Stimulated activated CD8-positive, alpha-beta memory T cell treated with anti-CD3 and anti-CD28 coated beads, Interleukin-15, amount 100 ng/mL, for 24 hours (primary cell): Measurements from ENCODE around the gene GSK3A.
A peak's percentile ranks its signal among the peaks of the same experiment; 100 is the strongest.
"Not testable (repeated sequence)": the region's sequence is repeated elsewhere in the genome, so short reads cannot be mapped to it uniquely, and the experiment has no call there.

Experiments used
- DNase-seq: peaks from one replicate; pipeline ENCODE4 v3.0.0-alpha.2; 2020; ENCODE audit warnings: low read depth

GSK3A gene

DNA sequence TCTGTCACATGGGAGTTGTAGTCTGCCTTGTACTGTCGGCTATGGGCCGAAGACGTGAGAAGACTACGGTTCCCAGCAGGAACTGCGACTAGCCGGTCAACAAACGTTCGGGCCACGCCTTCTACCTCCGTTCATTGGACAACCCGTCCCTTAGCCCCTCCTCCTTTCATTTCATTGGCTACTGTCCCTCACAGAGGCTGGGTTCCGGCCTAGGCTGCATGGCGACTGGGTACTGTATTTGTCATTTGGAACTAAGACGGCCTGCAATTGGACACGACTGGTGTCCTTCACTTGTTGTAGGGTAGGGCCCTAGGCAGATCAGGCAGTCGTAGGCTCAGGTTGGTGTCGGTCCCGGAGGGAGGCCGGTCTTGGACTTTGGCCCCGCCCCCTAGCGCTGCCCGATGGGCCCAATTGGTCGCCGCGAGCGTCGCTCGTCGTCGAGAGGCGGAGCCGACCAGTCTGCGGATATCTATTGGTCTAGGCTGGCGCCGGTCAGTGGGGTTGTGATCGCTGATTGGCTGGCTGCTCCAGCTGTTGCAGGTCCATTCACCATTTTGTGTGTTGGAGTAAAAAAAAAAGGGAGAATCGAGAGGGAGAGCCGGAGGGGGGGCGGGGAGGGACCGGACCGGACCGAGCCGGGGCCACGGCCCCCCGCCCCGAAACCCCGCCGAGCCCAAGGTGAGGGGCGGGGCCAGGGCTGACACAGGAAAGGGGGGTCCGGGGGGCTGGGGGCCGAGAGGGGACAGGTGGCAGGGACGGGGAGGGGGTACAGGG is 26.5 kb upstream of the GSK3A start, which contains the start of gene CIC:
Gene CIC (plus strand): TSS at position 549 of the 774 bp plus-strand sequence. CDS start 2,532 bp downstream, outside the sequence.
- peak; percentile 95 for DNase-seq

DNA sequence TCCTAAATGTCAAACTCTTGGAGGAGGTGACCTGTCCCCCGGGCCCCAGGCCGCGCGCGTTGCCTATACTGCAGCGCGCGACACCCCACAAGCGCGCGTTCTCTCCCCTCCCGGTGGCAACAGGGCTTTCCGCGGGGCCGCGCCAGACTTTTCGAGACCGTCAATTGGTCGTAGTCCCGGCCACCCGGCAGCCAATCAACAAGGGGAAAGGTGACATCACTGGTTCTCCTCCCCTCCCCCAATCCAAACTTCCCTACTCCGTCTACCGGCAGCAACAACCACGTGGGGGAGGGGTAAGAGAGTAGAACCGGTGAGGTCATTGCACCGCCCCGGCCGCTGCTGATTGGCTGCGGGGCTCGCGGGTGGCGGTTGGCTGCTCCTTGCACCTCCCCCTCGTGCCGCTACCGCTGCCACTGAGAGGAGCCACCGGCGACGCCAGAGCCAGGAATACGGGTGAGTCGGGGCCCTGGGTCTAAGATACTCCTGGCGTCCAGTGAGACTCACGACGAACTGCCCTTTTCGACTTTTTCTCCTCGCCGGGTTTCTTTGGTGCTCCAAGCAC is 25.8 kb upstream of the GSK3A start:
- peak; percentile 89 for DNase-seq

DNA sequence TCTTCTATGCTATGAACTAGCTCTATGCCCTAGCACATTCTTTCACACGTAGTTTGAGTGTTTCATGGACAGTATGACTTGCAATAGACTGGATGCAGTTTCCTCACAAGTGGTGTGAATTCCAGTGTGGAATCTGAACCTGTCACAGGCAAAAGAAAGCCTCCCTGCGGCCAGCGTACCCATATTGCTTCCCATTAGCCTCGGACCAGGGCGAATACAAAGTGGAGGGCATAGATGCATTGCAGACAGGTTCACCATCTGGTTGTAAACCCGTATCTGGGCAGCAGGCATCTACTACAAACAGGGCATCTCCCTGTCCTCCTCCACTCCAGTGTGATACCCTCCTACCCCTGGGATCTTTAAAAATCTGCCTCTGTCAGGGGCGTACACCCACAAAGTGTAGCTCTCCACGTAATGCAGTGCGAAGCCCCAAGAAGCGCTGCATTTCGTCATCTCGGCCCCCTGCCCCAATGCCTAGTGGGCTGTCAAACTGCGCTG is 25.3 kb upstream of the GSK3A start:
- DNase-seq, result no peak

DNA sequence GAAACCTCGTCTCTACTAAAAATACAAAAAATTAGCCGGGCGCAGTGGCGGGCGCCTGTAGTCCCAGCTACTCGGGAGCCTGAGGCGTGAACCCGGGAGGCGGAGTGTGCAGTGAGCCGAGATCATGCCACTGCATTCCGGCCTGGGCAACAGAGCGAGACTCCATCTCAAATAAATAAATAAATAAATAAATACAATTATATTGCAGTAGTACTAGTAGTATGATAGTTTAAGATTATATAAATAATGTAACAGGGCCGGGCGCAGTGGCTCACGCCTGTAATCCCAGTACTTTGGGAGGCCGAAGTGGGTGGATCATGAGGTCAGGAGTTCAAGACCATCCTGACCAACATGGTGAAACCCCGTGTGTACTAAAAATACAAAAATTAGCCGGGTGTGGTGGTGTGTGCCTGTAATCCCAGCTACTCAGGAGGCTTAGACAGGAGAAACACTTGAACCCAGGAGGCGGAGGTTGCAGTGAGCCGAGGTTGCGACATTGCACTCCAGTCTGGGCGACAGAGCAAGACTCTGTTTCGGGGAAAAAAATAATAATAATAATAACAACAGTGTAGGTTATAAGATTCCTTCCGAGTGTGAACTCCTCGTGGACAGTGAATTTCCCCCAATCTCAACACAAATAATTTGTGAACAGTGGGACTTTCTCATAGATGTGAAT is 24.7 kb upstream of the GSK3A start:
- DNase-seq, result not testable (repeated sequence)

DNA sequence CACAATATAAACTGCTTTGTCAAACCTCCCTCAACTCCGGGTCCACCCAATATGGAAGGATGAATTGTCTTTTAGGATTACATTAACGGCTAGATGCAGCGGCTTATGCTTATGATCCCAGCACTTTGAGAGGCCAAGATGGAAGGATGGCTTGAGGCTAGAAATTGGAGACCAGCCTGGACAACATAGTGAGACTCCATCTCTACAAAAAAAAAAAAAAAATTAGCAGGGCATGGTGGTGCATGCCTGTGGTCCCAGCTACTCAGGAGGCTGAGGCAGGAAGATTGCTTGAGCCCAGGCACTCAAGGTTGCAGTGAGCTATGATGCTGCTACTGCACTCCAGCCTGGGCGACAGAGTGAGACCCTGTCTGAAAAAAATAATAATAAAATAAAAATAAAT is 23.7 kb upstream of the GSK3A start:
- not testable (repeated sequence) for DNase-seq

DNA sequence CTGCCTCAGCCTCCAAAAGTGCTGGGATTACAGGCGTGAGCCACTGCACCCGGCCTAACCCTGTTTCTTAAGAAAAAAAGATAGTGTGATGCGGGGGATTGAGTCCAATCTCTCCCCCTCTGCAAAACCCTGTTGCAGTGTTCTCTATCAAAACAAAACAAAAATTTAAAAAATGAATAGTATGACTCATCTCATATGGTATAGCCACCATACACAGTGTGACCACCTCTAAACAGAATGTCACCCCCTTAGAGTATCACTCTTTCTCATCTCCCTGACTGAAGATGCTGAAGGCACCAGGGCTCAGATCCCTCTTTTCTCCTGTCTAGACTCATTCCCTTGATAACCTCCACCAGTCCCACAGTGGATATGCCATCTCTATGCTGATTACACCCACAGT is 19.4 kb upstream of the GSK3A start:
- no peak for DNase-seq

DNA sequence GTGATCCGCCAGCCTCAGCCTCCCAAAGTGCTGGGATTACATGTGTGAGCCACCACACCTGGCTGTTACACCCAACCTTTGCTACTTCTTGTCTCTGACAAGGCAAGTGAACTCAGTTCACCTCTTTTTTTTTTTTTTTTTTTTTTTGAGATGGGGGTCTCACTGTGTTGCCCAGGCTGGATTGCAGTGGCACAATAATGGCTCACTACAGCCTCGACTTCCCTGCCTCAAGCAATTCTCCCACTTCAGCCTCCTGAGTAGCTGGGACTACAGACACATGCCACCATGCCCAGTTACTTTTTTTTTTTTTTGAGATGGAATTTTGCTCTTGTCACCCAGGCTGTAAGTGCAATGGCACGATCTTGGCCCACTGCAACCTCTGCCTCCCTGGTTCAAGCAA is 15.4 kb upstream of the GSK3A start:
- DNase-seq, result not testable (repeated sequence)

DNA sequence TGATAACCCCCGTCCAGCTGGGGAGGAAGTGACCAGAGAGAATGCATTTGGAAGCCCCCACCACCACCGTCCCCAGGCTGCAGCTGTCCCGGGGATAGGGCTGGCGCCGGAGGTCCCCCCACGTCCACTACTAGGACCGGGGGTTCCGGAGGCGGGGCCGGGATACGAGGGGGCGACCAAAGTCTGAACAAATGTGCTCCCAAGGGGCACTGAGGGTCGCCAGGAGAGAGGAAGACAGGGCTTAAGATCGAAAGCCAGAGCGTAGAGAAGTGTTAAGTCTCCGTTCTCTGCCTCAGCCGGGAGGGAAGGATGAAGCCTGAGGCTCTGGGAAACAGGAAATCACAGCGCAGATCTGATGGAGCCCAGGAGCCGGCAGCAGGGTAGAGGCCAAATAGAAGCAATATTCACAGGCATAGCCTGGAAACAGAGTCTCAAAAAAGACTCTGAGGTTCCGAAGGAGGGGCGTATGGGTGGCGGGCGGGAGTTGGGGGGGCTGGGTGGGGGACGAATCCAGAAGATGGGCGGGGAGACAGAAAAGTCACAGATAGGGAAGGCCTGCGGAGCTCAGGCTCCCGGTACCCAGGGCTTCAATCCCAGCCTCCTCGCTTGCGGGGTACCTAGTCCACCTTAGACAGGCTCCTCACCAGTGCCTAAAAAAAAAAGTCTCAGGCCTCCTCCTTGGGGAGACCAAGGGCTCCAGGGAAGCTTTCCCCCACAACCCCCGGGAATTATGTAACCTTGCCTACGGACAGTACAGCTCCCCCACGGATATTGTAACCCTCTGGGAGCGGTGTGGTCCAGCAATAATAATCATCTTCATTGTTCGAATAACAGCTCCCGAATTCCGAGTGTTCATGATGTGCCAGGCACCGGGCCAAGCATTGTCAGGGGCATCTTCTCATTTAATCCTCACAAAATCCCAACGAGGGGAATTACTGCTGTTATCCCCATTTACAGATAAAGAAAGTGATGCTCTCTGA is 13.7 kb upstream of the GSK3A start:
- DNase-seq, result no peak

DNA sequence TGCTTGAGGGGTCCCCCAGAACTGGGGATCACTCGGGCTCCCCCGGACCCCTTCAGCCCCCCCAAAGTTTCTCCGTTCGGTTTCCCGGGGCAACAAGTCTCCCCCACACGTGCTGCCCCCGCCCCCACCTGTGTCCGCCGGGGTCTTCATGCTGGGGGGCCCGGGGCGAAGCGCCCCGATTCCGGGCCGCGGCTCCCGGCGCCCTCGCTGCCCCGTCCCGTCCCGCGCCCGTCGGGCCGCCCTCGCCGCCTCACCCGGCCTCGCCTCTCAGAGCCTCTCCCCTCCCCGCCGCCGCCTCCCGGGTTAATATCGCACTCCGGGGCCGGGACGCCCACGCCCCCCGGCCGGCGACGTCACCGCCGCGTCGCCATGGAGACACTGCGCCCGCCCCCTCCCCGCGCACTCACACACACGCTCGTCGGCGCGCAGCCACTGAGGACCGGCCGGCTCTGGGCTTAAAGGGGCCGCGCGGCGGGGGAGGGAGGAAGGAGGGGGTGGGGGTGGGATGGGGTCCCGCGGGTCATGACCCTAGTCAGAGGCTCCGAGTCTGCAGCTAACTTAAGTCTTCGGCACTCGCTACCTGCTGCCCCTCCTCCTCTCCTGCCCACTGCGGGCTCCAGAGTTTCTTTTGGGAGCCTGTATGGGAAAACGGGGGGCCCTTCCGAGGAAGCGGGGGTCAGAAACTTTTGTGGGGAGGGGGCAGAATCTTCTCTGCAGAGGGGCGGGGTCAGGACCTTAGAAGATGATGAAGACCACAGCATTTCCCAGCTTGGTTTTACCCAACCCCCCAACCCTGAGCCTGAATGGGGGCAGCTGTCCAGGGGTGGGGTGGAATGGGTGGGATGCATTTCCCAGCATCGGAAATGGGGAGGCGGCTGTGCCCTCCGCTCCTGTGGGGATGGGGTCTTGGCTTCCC is 12.7 kb upstream of the GSK3A start, which contains the start of gene ERF:
Gene ERF (minus strand): TSS at position 279 of the 916 bp plus-strand sequence. CDS start 129 bp downstream, at position 150.
- peak; percentile 88 for DNase-seq

DNA sequence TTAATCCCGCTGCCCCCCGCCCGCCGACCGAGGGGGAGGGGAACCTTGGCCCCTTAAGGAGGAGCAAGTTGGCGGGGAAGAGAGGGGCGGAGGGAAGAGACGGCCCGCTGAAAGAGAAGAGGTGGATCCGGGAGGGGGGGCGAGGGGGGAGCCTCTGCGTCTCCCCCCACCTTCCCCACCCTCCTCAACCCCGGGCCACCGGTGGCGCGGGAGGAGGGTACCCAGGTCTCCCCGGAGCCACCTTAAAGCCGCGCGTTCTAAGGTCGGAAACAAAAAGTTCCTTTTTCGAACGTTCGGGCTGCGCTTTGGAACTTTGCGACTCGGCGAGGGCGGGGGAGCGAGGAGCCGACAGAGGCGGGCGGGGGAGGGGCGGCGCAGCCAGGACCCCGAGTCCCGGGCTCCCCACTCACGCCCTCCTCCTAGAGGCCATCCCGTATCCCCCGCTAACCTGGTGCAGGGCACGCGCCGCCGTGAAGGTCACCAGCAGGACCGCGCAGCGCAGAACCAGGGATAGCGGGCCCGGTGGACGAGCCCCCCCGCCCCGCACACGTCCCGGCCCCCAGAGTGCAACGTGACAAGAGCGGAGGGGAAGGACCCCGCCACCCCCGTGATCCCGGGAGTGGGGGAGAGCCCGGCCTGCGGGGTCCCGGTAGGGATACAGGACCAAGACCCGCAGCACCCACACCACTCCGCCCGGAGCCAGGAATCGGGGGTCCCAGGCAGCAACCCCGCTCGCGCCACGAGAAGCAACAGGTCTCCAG is 11.9 kb upstream of the GSK3A start:
- DNase-seq, result peak; percentile 45

DNA sequence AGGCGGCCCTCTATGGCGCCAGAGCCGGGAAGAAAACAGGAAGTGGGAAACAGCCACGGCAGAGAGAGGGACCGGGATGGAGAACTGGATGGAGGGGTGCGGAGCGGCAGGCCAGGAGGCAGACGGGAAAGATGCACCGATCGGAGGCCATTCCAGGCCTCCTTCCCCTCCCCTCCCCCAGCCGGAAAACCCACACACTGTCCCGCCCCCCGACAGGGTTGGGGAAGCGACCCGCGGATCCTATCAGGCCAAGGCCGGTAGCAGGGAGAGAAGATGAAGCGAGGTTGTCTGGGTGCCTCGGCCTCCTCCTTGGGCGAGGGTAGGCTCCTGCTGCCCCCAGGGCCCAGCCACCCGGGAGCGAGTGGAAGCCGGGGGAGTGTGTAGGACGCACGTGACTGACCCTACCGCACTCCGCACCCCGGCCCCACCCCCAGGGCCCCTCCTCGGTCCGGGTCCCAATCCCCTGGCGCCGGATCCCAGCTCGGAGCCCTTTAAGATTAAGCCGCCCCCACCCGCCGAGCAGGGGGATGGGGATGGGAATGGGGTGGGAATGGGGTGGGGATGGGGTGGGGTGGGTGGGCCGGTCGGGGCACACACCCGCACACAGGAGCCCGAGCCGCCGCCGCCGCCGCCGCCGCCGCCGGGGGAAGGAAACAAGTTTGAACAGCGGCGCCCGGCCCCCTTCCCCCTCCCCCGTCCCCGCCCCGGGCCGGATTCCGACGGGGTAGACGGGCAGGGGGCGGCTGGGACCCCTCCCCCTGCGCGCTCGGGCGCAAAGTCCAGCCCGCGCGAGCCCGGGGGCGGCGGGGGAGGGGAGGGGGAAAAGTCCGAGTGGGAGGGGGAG is 11.1 kb upstream of the GSK3A start:
- no peak for DNase-seq

DNA sequence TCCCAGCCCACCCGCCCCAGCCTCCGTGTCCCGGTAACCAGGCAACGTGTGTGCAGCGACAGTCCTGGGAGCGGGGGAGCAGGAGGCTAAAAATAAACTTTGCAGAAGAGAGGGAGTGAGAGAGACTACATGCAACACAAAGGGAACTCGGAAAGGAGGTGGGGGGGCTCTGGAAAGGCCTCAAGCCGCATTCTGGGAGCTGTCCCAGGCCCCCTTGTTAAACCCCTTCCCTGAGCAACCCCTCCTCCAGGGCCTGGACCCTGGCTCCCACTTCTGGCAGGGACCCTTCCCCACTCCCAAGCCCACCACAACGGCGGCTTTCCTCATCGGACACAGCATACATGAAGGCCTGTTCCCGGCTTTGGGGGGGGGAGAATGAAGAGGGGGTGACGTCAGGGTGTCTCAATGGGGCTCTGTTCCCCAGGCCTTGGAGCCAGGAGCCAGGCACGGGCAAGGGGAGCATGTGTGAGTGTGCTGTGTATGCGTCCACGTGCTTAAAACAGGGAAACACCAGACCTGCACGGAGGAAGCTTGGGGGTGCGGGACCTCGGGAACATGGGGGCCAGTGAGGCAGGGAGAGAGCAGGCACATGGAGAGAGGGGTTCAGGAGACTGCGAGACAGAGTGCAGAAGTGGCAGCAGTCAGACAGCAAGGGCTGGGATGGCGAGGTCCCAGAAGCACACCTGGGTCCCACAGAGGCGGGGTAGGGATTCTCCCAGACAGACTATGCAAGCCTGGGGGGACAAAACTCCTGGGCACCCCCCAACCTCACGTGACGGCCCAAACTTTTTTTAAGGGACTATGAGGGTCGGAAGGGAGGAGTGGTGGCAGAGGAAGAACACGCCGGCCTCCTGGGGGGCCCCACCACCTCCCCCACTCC is 10.2 kb upstream of the GSK3A start:
- no peak for DNase-seq

DNA sequence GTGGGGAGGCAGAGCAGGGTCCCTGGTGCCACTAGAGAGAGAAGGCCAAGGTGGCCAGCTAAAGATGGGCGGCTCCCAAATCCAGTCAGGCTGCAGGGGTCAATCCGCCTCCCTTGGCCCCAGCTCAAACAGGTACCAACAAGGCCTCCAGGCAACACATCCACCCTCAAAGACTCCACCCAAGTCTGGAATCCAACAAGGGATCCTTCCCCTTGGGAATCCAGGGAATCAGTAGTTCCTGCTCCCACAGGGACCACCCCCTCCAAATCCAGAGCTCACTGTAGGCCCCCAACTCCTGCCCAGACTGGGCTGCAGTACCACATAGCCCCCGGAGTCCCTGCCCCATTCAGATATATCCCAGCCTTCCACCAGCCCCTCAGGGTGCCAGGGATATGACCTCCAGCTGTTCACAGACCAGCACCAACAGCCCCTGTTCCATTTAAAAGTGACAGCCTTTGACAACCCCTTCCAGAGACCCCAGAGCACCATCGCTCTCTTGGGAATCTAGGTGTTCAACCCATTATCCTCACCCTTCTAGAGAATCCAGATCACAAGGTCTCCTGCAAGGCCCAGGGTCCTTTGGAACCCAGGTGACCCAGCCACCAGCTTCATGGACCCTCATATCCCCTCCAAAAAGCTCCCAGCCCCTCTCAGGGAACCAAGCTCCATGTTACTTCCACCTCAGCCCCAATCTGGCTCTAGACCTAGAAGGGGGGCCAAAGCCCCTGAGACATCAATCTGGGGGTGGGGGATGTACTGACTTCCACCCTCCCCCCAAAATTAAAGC is 9.4 kb upstream of the GSK3A start:
- DNase-seq, result no peak

DNA sequence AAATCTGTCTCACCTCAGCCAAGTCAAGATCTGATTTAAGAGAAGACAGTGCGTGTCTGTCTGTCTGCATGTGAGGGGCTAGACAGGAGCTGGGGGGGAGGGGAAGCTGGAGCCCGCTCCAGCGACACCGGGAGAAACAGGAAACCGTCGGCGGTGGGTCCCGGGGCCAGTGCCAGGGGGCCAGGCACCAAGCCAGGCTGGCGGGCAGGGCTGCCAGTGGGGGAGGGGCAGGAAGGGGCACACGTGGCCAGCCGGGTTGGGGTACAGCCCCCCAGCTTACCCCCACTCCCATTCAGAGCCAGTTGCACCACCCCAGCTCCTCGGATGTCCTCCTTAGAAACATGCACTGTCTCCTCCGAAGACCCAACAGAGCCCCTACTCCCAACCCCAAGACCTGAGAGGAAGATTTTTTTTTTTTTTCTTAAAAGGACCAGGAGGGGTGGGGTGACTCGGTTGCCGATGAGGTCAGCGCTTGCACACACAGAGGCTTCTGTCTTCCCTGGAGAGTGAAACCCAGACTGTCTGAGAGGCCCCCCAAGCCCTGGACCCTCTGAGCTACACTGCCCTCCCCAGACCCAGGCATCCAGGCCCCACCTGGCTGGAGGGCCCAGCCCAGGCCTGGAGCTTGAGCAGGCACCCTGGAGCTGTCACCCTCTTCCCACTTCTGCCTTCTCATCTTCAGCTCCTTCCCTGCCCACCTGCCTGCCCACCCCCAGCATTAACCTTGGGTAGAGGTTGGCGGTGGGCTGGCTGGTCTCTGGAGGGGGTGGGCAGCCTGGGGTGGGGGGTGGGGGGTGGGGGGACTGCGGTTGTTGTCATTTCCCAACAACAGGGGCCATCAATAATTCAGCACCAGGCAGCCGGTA is 8.5 kb upstream of the GSK3A start:
- DNase-seq, result no peak

DNA sequence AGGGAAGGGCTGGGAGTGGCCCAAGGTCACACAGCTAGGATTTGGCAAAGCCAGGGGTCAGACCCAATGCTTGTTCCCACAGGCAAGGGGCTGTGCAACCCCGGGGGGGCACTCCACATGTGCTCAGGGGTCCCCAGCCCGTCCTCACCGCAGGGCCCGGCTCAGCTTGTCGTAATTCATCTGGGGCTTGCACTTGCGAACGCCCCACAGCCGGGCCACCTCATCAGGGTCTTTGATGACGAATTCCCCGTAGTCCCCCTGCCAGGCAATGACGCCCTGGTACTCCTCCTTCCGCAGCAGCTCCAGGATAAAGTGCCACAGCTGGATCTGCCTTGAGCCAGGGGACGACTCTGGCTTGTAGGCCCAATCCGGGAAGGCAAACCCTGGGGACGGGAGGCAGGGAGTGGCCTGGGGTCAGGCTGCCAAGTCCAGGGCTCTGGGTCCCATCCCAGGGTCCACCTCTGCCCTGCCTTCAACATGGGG is 7.8 kb upstream of the GSK3A start:
- no peak for DNase-seq

DNA sequence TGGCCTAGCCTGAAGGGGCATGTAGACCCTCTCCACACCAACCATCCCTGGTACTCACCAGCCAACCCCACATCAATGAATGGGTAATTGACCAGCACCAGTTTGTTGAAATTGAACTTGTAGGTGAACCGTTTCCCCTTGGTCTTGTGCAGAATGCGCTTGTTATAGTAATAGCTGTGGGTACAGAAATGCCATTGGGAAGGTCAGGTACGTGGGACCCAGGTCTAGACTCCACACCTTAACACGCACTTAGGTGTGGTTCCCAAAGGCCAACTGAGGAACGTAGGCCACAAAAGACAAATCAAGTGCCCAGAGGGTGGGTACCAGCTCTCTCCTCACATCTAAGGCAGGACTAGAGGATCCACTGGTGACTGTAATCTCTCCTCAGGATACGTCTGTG is 7.4 kb upstream of the GSK3A start:
- DNase-seq, result no peak
